Heart right ventricle (tissue), 16 donors: ENCODE measurements around the gene MMP19. TPM values are rescaled to one million over a fixed set of nuclear protein-coding genes. Genes with fewer than 3 reads are reported as not detected.
"Not testable (repeated sequence)": the region's sequence is repeated elsewhere in the genome, so short reads cannot be mapped to it uniquely, and the experiment has no call there.

ENCODE experiments used
- ATAC-seq, 8 donors: fragments of 200-7000 bp; cut with Tn5 transposase; one replicate each; pipeline ENCODE4 v1.9.1; 2020; ENCODE audit warnings: mild to moderate bottlenecking in 8 of 8, moderate library complexity in 8 of 8, moderate number of reproducible peaks in 1 of 8
- DNase-seq, 2 donors: peaks; one replicate each; pipeline ENCODE4 v3.0.0-alpha.2; 2020
- H3K27ac ChIP-seq, 10 donors: fragments of 200-600 bp; sonication (generic) in 2 of 10; one replicate each; pipeline versions ENCODE4 v1.5.0 to v1.8.0; 2020 to 2022; ENCODE audit warnings: mild to moderate bottlenecking in 3 of 10
- H3K27me3 ChIP-seq, 7 donors: fragments of 200-600 bp; one replicate each; pipeline ENCODE4 v1.8.0; 2021 to 2022; ENCODE audit warnings: mild to moderate bottlenecking in 2 of 7
- H3K36me3 ChIP-seq, 9 donors: fragments of 200-600 bp; sonication (generic) in 1 of 9; one replicate each; pipeline versions ENCODE4 v1.5.0 to v1.8.0; 2020 to 2022; ENCODE audit warnings: mild to moderate bottlenecking in 2 of 9
- H3K4me1 ChIP-seq, 9 donors: fragments of 200-600 bp; sonication (generic) in 1 of 9; one replicate each; pipeline versions ENCODE4 v1.5.0 to v1.8.0; 2020 to 2022; ENCODE audit warnings: mild to moderate bottlenecking in 4 of 9
- H3K4me3 ChIP-seq, 10 donors: fragments of 200-600 bp; sonication (generic) in 2 of 10; one replicate each; pipeline versions ENCODE4 v1.5.0 to v1.8.0; 2020 to 2022; ENCODE audit warnings: mild to moderate bottlenecking in 7 of 10, moderate library complexity in 2 of 10
- H3K9me3 ChIP-seq, 11 donors: fragments of 200-600 bp in 10 of 11; sonication (generic) in 2 of 11; one replicate each; pipeline versions ENCODE4 v1.5.0 to v1.8.0; 2013 to 2022; ENCODE audit warnings: mild to moderate bottlenecking in 2 of 11, control low read depth in 1 of 11, moderate library complexity in 1 of 11
- CTCF ChIP-seq, 9 donors: fragments of 200-600 bp; sonication (generic) in 2 of 9; IDR thresholded peaks; one replicate each; pipeline versions ENCODE4 v1.5.0 to v1.8.0; 2021 to 2022; ENCODE audit warnings: antibody characterized with exemption in 9 of 9, mild to moderate bottlenecking in 5 of 9, moderate library complexity in 1 of 9
- WGBS, 2 donors: extraction: QIAGEN DNeasy Blood & Tissue Kit; methylation state at CpG; one replicate each; pipeline ENCODE4 v1.1.7; 2013; ENCODE audit warnings: inconsistent platforms in 1 of 2; 5-methylcytosine and 5-hydroxymethylcytosine counted together
- intact Hi-C, 10 donors: fragments of 100-400 bp; cut with DNase I; formaldehyde crosslinking; loops; one replicate each; pipeline versions ENCODE4 v1.11.1 to v1.14.2; 2022
- polyA plus RNA-seq, 2 donors: library from polyadenylated mRNA; stranded (reverse); fragments of 200-250 nt; gene quantifications; one replicate each; pipeline ENCODE4 v1.2.3, GENCODE V29; 2013
- total RNA-seq, 10 donors: library from RNA; stranded (reverse); fragmentation: NEBNext Ultra II Directional in 3 of 10; extraction: Animal tissue kit (Norgen Biotek cat#: 25700) in 3 of 10; gene quantifications; one replicate each; pipeline versions ENCODE4 v1.2.1 to v1.2.4, GENCODE V29; 2021 to 2023
- donor health status: Arrhythmogenic right ventricular cardiomyopathy.
- donor health status: ischemic (EF 13 %, LVEDD 7.1; RV severe dilation, severe dysfunction).
- donor health status: healthy with polysubstance abuse.
- donor health status: DM: no; HTN: yes; CAD: no.
- donor health status: DM: no; HTN: no; CAD: no.
- donor health status: ischemic (EF 25% LVEDD 6.9; RV normal size, moderate dysfunction).
- donor health status: ischemic (EF 25% LVEDD 5.7; RV mildly dilated, moderate dysfunction).
- donor health status: healthy.
- donor health status: DM: yes; HTN: yes; CAD: no.
- donor health status: Ischemic cardiomyopathy.
- donor health status: ischemic (EF 35%, LVEDD 5.7; RV mildly dilated, moderate dysfunction).
- donor health status: nonischemic (EF 11% LVEDD 7.7; RV severe dilation, severe dysfunction).
- donor health status: DM: yes; HTN: yes; CAD: no.
- donor health status: PGD.
- donor health status: ischemic (EF 29% LVEDD 5.4; RV normal size, mild dysfunction).
- donor health status: nonischemic (EF 23%, LVEDD 6.1; RV moderate dilation, normal function).

The MMP19 gene
- total and polyA plus RNA-seq, 12 donors, result 0.72 to 11.5 (median 1.8) TPM

GRCh38 chr12:55839345-55840140, 3.2 kb downstream of the MMP19 start:
- peaks cover 0 to 13% (median 0%) of the 10 kb centered on the region in 9 donors for H3K4me1 ChIP-seq
- WGBS, 2 donors, result 78% methylated on average over 11 of the region's 11 CpGs
- intact Hi-C loops, result loop anchor here in 1 of 10 donors (10.0 kb wide), 1 partner anchor 95 kb away; the partner anchor contains the start of gene DGKA
- H3K36me3 ChIP-seq, result peaks cover 0 to 19% (median 0%) of the 10 kb centered on the region in 9 donors
- H3K27me3 ChIP-seq, result peaks cover 0 to 3% (median 0%) of the 10 kb centered on the region in 7 donors
- ATAC-seq (no peak), DNase-seq (no peak)
- no peak overlapping the region for H3K4me3 ChIP-seq
- H3K27ac ChIP-seq, result no peak overlapping the region
- no peaks in the 10 kb centered on the region for H3K9me3 ChIP-seq
- TF ChIP-seq CTCF (IDR thresholded peaks at IDR 0.05), result no peak

- Histone ChIP-seq H3K27ac (no peak overlapping the region), H3K4me3 (no peak overlapping the region), H3K27me3 (peaks cover 0 to 3% (median 0%) of the 10 kb centered on the region in 7 donors), H3K36me3 (peaks cover 0 to 19% (median 0%) of the 10 kb centered on the region in 9 donors), H3K4me1 (peaks cover 0 to 13% (median 0%) of the 10 kb centered on the region in 9 donors), H3K9me3 (no peaks in the 10 kb centered on the region)
- WGBS, 2 donors, result 95 to 97% methylated on average over 3 of the region's 3 CpGs
- DNase-seq, result no peak
- intact Hi-C loops, result loop anchor here in 1 of 10 donors (10.0 kb wide), 1 partner anchor 96 kb away; the partner anchor contains the start of gene DGKA
- no peak for ATAC-seq
- TF ChIP-seq CTCF (IDR thresholded peaks at IDR 0.05), result no peak
Measured at GRCh38 chr12:55838361-55838760, 4.4 kb downstream of the MMP19 start.

GRCh38 chr12:55834400-55834799, 8.3 kb downstream of the MMP19 start:
- not testable (repeated sequence) for H3K4me3 ChIP-seq, H3K27me3 ChIP-seq, ATAC-seq, DNase-seq, H3K27ac ChIP-seq, H3K9me3 ChIP-seq
- Histone ChIP-seq H3K4me1 (peaks cover 0 to 19% (median 16%) of the 10 kb centered on the region in 9 donors), H3K36me3 (peaks cover 0 to 19% (median 0%) of the 10 kb centered on the region in 9 donors)
- 79 to 80% methylated on average over 6 of the region's 6 CpGs for WGBS, 2 donors
- intact Hi-C loops, result loop anchor here in 4 of 10 donors (5.0 to 10.0 kb wide), 3 partner anchors 73 to 100 kb away; partner anchors contain the start of genes PYM1 (in 2 of the 4) and DGKA (in 1 of the 4)

- intact Hi-C loops, result loop anchor here in 4 of 10 donors (5.0 to 10.0 kb wide), 3 partner anchors 74 to 102 kb away; partner anchors contain the start of genes PYM1 (in 2 of the 4) and DGKA (in 1 of the 4)
- H3K4me3 ChIP-seq, result no peak overlapping the region
- H3K27me3 ChIP-seq, result no peaks in the 10 kb centered on the region
- H3K27ac ChIP-seq, result no peak overlapping the region
- WGBS, 2 donors, result 92 to 96% methylated on average over 10 of the region's 10 CpGs
- peaks cover 0 to 19% (median 0%) of the 10 kb centered on the region in 9 donors for H3K36me3 ChIP-seq
- peaks cover 4 to 30% (median 26%) of the 10 kb centered on the region in 9 donors for H3K4me1 ChIP-seq
- TF ChIP-seq CTCF (IDR thresholded peaks at IDR 0.05), result no peak
- DNase-seq, result no peak
- H3K9me3 ChIP-seq, result no peaks in the 10 kb centered on the region
- no peak for ATAC-seq
Measured at GRCh38 chr12:55833056-55833455, 9.7 kb downstream of the MMP19 start.
